ENCODE data around the gene C6orf15. TPM values are rescaled to one million over a fixed set of nuclear protein-coding genes. Genes with fewer than 3 reads are reported as not detected.
A peak's percentile ranks its signal among the peaks of the same experiment; 100 is the strongest.

Gene C6orf15
- total RNA-seq, 4 donors from 2014 or later: not detected

DNA sequence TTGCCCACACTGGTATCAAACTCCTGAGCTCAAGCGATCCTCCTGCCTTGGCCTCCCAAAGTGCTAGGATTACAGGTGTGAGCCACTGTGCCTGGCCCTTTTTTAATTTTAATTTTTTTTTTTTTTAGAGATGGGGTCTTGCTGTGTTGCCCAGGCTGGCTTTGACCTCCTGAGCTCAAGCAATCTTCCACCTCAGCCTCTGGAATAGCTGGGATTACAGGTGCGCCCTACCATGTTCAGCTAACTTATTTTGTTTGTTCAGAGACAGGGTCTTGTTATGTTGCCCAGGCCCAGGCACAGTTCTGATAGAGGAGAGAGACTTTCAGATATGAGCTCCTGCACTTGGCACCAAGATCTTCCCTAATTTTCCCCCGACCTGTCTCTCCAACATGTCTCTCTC lies 18.4 kb upstream of the C6orf15 start:
- DNase-seq: no peak
- 88 to 93% methylated on average over 1 to 3 of the region's 3 CpGs for WGBS, 2 donors (ENCODE audit: low coverage in 1 of 2)
- intact Hi-C loops (cut with DNase I; ENCODE audit: low total_unique reads) (no loop called here), in situ Hi-C loops (cut with MboI; ENCODE audit: low pct_ligation_motif_present in 1 of 4, low pct_unique_long_range_greater_than_20kb in 1 of 4, low sequenced_read_pairs in 3 of 4) (loop anchor here in 3 of 4 donors (10.0 kb wide), 3 partner anchors 64 to 314 kb away; no protein-coding TSS in a partner anchor)
- no peak overlapping the region for H3K4me3 ChIP-seq
- no peak overlapping the region for H3K27ac ChIP-seq
- no peaks in the 10 kb centered on the region for H3K27me3 ChIP-seq
- TF ChIP-seq, protein P1, sequence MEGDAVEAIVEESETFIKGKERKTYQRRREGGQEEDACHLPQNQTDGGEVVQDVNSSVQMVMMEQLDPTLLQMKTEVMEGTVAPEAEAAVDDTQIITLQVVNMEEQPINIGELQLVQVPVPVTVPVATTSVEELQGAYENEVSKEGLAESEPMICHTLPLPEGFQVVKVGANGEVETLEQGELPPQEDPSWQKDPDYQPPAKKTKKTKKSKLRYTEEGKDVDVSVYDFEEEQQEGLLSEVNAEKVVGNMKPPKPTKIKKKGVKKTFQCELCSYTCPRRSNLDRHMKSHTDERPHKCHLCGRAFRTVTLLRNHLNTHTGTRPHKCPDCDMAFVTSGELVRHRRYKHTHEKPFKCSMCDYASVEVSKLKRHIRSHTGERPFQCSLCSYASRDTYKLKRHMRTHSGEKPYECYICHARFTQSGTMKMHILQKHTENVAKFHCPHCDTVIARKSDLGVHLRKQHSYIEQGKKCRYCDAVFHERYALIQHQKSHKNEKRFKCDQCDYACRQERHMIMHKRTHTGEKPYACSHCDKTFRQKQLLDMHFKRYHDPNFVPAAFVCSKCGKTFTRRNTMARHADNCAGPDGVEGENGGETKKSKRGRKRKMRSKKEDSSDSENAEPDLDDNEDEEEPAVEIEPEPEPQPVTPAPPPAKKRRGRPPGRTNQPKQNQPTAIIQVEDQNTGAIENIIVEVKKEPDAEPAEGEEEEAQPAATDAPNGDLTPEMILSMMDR (IDR thresholded peaks at IDR 0.05): no peak
- TF ChIP-seq POLR2AphosphoS5 (IDR thresholded peaks at IDR 0.05) (no peak), EP300 (IDR thresholded peaks at IDR 0.05; ENCODE audit: low read depth) (no peak), POLR2A (IDR thresholded peaks at IDR 0.05) (no peak)
- no peaks in the 10 kb centered on the region for H3K4me1 ChIP-seq
- H3K9me3 ChIP-seq: no peaks in the 10 kb centered on the region
- H3K36me3 ChIP-seq: no peaks in the 10 kb centered on the region

DNA sequence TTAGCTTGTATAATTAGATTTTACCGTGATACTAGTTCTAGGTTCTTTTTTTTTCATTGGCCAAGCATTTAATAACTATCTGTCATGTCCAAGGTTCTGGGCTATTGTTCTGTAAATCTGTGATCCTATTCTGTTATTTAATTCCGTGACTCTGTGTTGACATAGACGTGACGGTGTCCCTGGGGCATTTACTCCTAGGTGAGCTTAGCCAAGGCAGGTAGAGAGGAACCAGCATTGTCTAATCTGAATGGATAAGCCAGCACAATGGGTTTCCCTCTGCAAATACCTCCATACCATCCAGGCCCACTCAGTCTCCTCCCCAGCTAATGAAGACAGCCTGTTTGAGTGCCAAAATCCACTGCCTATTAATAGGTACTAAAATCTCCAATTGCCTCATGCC lies 16.8 kb upstream of the C6orf15 start:
- no peak overlapping the region for H3K4me3 ChIP-seq
- no peak overlapping the region for H3K27ac ChIP-seq
- in situ Hi-C loops (cut with MboI; ENCODE audit: low pct_ligation_motif_present in 1 of 4, low pct_unique_long_range_greater_than_20kb in 1 of 4, low sequenced_read_pairs in 3 of 4) (no loop called here), intact Hi-C loops (cut with DNase I; ENCODE audit: low total_unique reads) (no loop called here)
- no peak for DNase-seq
- H3K9me3 ChIP-seq: no peaks in the 10 kb centered on the region
- no peaks in the 10 kb centered on the region for H3K36me3 ChIP-seq
- H3K4me1 ChIP-seq: no peaks in the 10 kb centered on the region
- TF ChIP-seq POLR2AphosphoS5 (IDR thresholded peaks at IDR 0.05) (no peak), EP300 (IDR thresholded peaks at IDR 0.05; ENCODE audit: low read depth) (no peak), POLR2A (IDR thresholded peaks at IDR 0.05) (no peak)
- TF ChIP-seq, protein P1 (IDR thresholded peaks at IDR 0.05): no peak
- 47 to 60% methylated on average over 2 to 4 of the region's 4 CpGs for WGBS, 2 donors (ENCODE audit: low coverage in 1 of 2)
- no peaks in the 10 kb centered on the region for H3K27me3 ChIP-seq

DNA sequence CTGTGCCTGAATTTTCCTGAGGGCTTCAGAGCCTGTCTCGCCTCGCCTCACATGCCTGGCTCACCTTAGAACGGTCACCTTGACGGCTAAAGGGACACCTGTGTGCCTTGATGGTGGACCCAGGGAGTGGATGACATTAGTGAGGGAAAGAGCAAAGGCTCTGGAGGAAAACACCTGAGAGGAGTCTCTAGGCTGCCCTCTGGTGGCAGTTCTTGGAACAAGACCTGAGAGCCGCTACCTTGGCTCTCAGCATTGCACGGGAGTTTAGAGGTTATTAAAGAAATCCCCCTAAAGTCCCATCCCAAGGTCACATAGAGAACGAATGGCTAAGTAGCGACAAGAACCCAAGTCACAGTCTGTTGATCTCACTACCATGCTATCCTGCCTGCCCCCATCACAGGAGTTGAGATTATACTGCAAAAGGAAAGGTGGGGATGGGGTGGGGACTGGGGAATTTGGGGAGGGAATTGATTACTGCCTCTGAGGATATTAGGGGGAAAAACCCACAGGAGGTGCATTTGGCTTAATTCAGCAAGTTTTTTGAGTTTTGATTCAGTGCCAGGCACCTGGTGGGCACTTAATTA lies 15.8 kb upstream of the C6orf15 start:
- in situ Hi-C loops (cut with MboI; ENCODE audit: low pct_ligation_motif_present in 1 of 4, low pct_unique_long_range_greater_than_20kb in 1 of 4, low sequenced_read_pairs in 3 of 4) (no loop called here), intact Hi-C loops (cut with DNase I; ENCODE audit: low total_unique reads) (no loop called here)
- TF ChIP-seq, protein P1 (IDR thresholded peaks at IDR 0.05): peak; percentile 74 to 90 (median 85)
- TF ChIP-seq POLR2AphosphoS5 (IDR thresholded peaks at IDR 0.05): no peak
- H3K4me3 ChIP-seq: no peak overlapping the region
- peak; percentile 80 for DNase-seq
- H3K9me3 ChIP-seq: no peaks in the 10 kb centered on the region
- peaks cover 0 to 2% (median under 1%) of the 10 kb centered on the region in 4 donors for H3K4me1 ChIP-seq
- H3K27me3 ChIP-seq: no peaks in the 10 kb centered on the region
- no peaks in the 10 kb centered on the region for H3K36me3 ChIP-seq
- WGBS, 2 donors (ENCODE audit: low coverage in 1 of 2): 4% methylated on average over 8 of the region's 8 CpGs; no CpG with 5 or more reads in 1 of the 2 donors
- no peak overlapping the region for H3K27ac ChIP-seq

DNA sequence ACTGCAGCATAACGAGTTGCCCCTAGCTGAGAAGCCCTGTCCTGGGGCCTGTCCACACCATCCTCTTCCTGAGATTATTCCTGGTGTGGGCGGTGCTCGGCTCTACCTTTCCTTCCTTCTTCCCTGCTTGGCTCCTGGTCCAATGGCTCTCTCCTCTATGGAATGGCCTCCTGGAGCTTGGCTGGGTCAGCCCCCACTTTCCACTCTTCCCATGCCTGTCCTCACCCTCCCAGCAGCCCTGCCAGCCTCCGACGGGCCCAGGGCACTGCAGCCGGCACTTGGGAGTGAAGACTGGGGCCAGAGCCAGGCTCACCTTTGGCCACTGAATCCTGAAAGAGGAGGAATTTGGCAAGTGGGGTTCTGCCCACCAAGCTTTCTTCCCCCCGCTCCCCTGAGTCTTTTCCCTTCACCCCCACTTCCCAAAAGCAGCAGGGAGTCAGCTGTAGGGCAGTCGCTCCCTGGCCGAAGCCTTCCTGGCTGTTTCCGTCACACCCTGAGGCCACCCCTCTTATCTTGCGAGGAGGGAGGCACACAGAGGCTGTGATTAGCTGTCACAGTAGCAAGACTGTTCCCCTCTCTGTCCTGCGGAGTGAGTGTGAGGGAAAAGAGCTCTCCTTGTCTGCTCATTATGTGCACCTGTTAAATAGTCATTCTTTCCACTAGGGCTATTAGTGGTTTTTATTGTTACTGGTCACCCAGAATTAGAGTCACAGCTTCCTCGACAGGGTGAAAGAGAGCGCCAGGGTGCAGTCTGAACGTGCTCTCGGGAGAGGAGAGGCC lies 14.2 kb upstream of the C6orf15 start:
- no peak for DNase-seq
- in situ Hi-C loops (cut with MboI; ENCODE audit: low pct_ligation_motif_present in 1 of 4, low pct_unique_long_range_greater_than_20kb in 1 of 4, low sequenced_read_pairs in 3 of 4) (no loop called here), intact Hi-C loops (cut with DNase I; ENCODE audit: low total_unique reads) (no loop called here)
- Histone ChIP-seq H3K4me1 (peaks cover 0 to 12% (median 4%) of the 10 kb centered on the region in 4 donors), H3K27ac (no peak overlapping the region), H3K27me3 (no peaks in the 10 kb centered on the region), H3K4me3 (no peak overlapping the region), H3K36me3 (no peaks in the 10 kb centered on the region), H3K9me3 (no peaks in the 10 kb centered on the region)
- WGBS, 2 donors (ENCODE audit: low coverage in 1 of 2): 67 to 70% methylated on average over 2 to 16 of the region's 16 CpGs
- TF ChIP-seq, protein P1 (IDR thresholded peaks at IDR 0.05): no peak
- no peak for TF ChIP-seq EP300 (IDR thresholded peaks at IDR 0.05; ENCODE audit: low read depth)
- TF ChIP-seq POLR2A (IDR thresholded peaks at IDR 0.05): no peak
- TF ChIP-seq POLR2AphosphoS5 (IDR thresholded peaks at IDR 0.05): no peak
